ENCODE results near the gene SLC25A47.

GRCh38 chr14:100294213-100294962 is 28.8 kb upstream of the SLC25A47 start:
- no peak for TF ChIP-seq POLR2A (IDR thresholded peaks at IDR 0.05; ENCODE audit: low read depth, low read length)
- TF ChIP-seq POLR2AphosphoS5 (IDR thresholded peaks at IDR 0.05; ENCODE audit: low read depth, low read length) = no peak
- TF ChIP-seq TAF1 (IDR thresholded peaks at IDR 0.05; ENCODE audit: borderline replicate concordance, low read depth, low read length) = no peak

All from GM12892 (cell line).